Mononuclear cell (primary cell): ENCODE measurements around the gene IST1. TPM values are rescaled to one million over a fixed set of nuclear protein-coding genes. Genes with fewer than 3 reads are reported as not detected.
"Not testable (repeated sequence)": the region's sequence is repeated elsewhere in the genome, so short reads cannot be mapped to it uniquely, and the experiment has no call there.

Experiments
- H3K27me3 ChIP-seq: 2 replicates; pipeline ENCODE4 v1.6.0; 2011; ENCODE audit warnings: low read length, control low read depth; ENCODE audit not compliant: insufficient read depth
- H3K4me1 ChIP-seq: 2 replicates; pipeline ENCODE4 v1.5.1; 2011; ENCODE audit warnings: mild to moderate bottlenecking, low read length, control low read depth; ENCODE audit not compliant: insufficient read depth
- H3K4me3 ChIP-seq: 2 replicates; pipeline ENCODE4 v1.5.1; 2011; ENCODE audit warnings: mild to moderate bottlenecking, low read length, moderate library complexity
- H3K9me3 ChIP-seq: 2 replicates; pipeline ENCODE4 v1.5.1; 2011; ENCODE audit warnings: low read depth, mild to moderate bottlenecking, control low read depth, low read length
- total RNA-seq: library from RNA; depleted of rRNA; stranded (reverse); fragments of >200 nt; gene quantifications from one replicate; pipeline ENCODE4 v1.2.3, GENCODE V29; 2012

Gene IST1
- total RNA-seq, 1 donor, result 426 TPM

- H3K4me1 ChIP-seq, result no peaks in the 10 kb centered on the region
- no peaks in the 10 kb centered on the region for H3K9me3 ChIP-seq
- H3K4me3 ChIP-seq, result no peak overlapping the region
- H3K27me3 ChIP-seq, result no peaks in the 10 kb centered on the region
These were observed 30.0 kb upstream of the IST1 start for GRCh38 chr16:71865173-71865863.

DNA sequence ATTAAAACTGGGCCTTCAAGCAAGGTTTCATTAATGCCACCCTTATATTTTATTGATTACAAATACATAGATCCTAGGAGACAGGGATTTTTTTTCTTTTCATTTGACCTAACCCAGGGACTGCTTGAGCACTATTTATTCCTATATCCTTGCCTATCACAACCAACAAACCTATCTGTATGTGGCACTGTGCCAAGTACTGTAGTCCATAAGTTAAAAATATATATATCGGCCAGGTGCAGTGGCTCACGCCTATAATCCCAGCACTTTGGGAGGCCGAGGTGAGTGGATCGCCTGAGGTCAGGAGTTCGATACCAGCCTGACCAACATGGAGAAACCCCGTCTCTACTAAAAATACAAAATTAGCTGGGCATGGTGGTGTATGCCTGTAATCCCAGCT, 28.2 kb upstream of the IST1 start:
- H3K4me1 ChIP-seq, H3K4me3 ChIP-seq, H3K9me3 ChIP-seq, H3K27me3 ChIP-seq: not testable (repeated sequence)

GRCh38 chr16:71867939-71868338, 27.4 kb upstream of the IST1 start:
- H3K9me3 ChIP-seq, result no peaks in the 10 kb centered on the region

GRCh38 chr16:71869089-71869488, 26.2 kb upstream of the IST1 start:
- no peaks in the 10 kb centered on the region for H3K27me3 ChIP-seq
- H3K4me1 ChIP-seq, result no peaks in the 10 kb centered on the region
- no peak overlapping the region for H3K4me3 ChIP-seq
- no peaks in the 10 kb centered on the region for H3K9me3 ChIP-seq

More at GRCh38 chr16:71867939-71868338, 27.4 kb upstream of the IST1 start:
- no peaks in the 10 kb centered on the region for H3K27me3 ChIP-seq
- H3K4me3 ChIP-seq, result no peak overlapping the region
- H3K4me1 ChIP-seq, result no peaks in the 10 kb centered on the region

GRCh38 chr16:71870818-71871217, 24.5 kb upstream of the IST1 start:
- Histone ChIP-seq H3K27me3 (no peaks in the 10 kb centered on the region), H3K9me3 (no peaks in the 10 kb centered on the region), H3K4me1 (no peaks in the 10 kb centered on the region)

GRCh38 chr16:71873199-71873598, 22.1 kb upstream of the IST1 start:
- no peaks in the 10 kb centered on the region for H3K4me1 ChIP-seq
- H3K27me3 ChIP-seq, result no peaks in the 10 kb centered on the region
- no peaks in the 10 kb centered on the region for H3K9me3 ChIP-seq
- H3K4me3 ChIP-seq, result no peak overlapping the region

More at GRCh38 chr16:71870818-71871217, 24.5 kb upstream of the IST1 start:
- H3K4me3 ChIP-seq, result no peak overlapping the region

GRCh38 chr16:71878911-71879310, 16.4 kb upstream of the IST1 start:
- Histone ChIP-seq H3K4me1 (peaks cover 33% of the 10 kb centered on the region), H3K4me3 (no peak overlapping the region), H3K27me3 (no peaks in the 10 kb centered on the region), H3K9me3 (no peaks in the 10 kb centered on the region)

GRCh38 chr16:71880176-71880575, 15.2 kb upstream of the IST1 start:
- H3K27me3 ChIP-seq, result no peaks in the 10 kb centered on the region
- no peak overlapping the region for H3K4me3 ChIP-seq
- peaks cover 41% of the 10 kb centered on the region for H3K4me1 ChIP-seq
- H3K9me3 ChIP-seq, result no peaks in the 10 kb centered on the region

GRCh38 chr16:71882505-71883167, 12.7 kb upstream of the IST1 start:
- Histone ChIP-seq H3K4me1 (peaks cover 44% of the 10 kb centered on the region), H3K9me3 (no peaks in the 10 kb centered on the region), H3K4me3 (peak overlapping the region; percentile 76), H3K27me3 (no peaks in the 10 kb centered on the region)

DNA sequence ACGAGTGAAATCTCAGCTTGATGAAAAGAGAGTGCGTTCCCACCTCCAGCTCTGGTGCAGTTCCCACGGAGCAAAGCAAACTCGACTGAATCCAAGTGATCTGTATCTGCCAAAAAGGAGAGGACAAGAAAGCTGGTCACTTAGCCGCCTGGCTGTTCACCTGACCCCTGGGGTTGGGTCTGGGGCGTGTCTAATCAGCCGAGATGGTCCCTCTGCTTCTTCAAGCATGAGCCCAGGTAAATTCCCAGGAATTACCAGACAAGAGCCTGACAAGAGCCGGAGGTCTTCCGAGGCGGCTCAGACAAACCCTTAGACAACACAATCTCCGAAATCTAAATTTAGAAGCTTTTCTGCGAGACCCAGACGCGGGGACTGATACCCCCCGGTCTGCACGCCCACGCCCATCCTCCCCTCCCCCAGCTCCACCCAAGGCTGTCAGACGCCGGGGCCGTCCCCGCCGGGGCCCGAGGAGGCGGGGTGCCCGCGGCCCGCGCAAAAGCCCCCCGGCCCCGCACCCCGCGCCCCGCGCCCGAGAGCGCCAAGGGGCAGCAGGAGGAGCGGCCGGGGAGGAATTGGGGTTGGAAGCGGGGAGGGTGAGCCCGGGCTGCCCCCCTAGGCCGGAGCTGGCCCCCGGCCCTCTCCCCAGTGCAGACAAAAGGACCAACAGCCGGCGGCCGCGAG, 12.0 kb upstream of the IST1 start:
- peaks cover 44% of the 10 kb centered on the region for H3K4me1 ChIP-seq

GRCh38 chr16:71883849-71884638, 11.3 kb upstream of the IST1 start, which contains the start of gene ZNF821:
Gene ZNF821 (minus strand): TSS chr16:71884182. CDS start chr16:71879946, 4,236 bp downstream.
- Histone ChIP-seq H3K4me1 (peaks cover 44% of the 10 kb centered on the region), H3K4me3 (peak within 1 kb of the TSS; percentile 76), H3K9me3 (no peaks in the 10 kb centered on the region), H3K27me3 (no peaks in the 10 kb centered on the region)

More for the DNA sequence above, 12.0 kb upstream of the IST1 start:
- Histone ChIP-seq H3K9me3 (no peaks in the 10 kb centered on the region), H3K4me3 (peak overlapping the region; percentile 76), H3K27me3 (no peaks in the 10 kb centered on the region)

- Histone ChIP-seq H3K4me3 (no peak overlapping the region), H3K27me3 (no peaks in the 10 kb centered on the region), H3K4me1 (peaks cover 41% of the 10 kb centered on the region), H3K9me3 (no peaks in the 10 kb centered on the region)
These were observed 10.1 kb upstream of the IST1 start for GRCh38 chr16:71885261-71885650.

DNA sequence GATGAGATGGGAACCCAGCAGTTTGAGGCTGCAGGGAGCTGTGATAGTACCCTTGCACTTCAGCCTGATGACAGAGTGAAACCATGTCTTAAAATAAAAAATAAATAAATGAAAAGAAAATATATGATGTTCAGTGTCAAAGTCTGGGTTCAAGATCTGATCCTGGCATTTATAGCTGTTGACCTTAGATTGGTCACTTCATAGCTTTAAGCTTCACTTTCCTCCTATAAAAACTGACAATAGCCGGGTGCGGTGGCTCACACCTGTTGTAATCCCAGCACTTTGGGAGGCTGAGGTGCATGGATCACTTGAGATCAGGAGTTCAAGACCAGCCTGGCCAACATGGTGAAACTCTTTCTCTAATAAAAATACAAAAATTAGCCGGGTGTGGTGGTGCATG, 6.2 kb upstream of the IST1 start:
- no peaks in the 10 kb centered on the region for H3K9me3 ChIP-seq
- H3K4me3 ChIP-seq, result no peak overlapping the region
- no peaks in the 10 kb centered on the region for H3K27me3 ChIP-seq
- peaks cover 18% of the 10 kb centered on the region for H3K4me1 ChIP-seq

DNA sequence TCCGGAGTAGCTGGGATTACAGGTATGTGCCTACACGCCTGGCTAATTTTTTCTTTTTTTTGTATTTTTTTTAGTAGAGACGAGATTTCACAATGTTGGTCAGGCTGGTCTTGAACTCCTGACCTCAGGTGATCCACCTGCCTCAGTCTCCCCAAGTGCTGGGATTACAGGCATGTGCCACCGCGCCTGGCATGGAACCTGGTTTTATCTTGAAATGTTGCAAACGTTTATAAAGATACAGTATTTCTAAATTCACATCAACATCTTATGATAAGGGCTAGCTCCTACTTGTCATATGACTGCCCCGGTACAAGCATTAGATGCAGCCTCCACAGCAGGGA, 1.5 kb upstream of the IST1 start:
- H3K4me1 ChIP-seq, result peaks cover 37% of the 10 kb centered on the region
- H3K4me3 ChIP-seq, result peak overlapping the region; percentile 99
- no peaks in the 10 kb centered on the region for H3K9me3 ChIP-seq
- no peaks in the 10 kb centered on the region for H3K27me3 ChIP-seq
